Subcutaneous adipose tissue (tissue), 4 donors: ENCODE results near the gene FOXC1. TPM values are rescaled to one million over a fixed set of nuclear protein-coding genes. Genes with fewer than 3 reads are reported as not detected.

Source experiments
- total RNA-seq, 4 donors: library from RNA; depleted of rRNA; stranded (reverse); fragments of >200 nt; gene quantifications; one replicate each; pipeline ENCODE4 v1.1.0, GENCODE V29; 2016
- TF ChIP-seq, protein P1 (sequence below): fragments of 450-650 bp; IDR thresholded peaks from one replicate; pipeline ENCODE4 v1.5.1; 2016; ENCODE audit warnings: low read depth, mild to moderate bottlenecking, control low read depth, antibody characterized with exemption, moderate library complexity

FOXC1 gene
- total RNA-seq, 4 donors from 2014 or later = 4.8 to 11.3 (median 8.6) TPM

DNA sequence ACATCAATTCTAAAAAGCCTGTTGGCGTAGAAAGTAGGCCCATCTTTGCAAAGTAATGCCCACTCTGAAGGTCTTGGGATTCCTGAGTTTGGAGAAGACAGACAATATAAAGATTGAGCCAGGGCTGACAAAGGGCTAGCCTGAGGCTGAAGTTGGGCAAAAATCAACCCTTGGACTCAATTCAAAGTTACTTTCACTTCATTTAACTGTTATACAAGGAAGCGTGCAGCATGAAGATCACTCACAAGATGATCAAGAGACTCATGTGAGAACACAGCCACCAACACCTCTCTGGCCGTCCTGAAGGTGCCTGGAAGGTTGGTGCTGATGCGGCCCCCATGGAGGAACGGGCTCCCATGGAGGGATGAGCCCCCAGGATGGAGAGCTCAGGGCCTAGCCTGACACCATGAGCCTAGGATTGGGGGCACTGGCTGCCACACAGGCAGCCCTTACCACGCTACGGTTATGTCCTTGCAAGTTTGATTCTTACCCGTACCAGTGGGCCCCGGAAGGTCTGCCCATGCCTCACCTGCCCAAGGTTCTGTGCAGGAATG, 26.6 kb downstream of the FOXC1 start:
- TF ChIP-seq, protein P1, sequence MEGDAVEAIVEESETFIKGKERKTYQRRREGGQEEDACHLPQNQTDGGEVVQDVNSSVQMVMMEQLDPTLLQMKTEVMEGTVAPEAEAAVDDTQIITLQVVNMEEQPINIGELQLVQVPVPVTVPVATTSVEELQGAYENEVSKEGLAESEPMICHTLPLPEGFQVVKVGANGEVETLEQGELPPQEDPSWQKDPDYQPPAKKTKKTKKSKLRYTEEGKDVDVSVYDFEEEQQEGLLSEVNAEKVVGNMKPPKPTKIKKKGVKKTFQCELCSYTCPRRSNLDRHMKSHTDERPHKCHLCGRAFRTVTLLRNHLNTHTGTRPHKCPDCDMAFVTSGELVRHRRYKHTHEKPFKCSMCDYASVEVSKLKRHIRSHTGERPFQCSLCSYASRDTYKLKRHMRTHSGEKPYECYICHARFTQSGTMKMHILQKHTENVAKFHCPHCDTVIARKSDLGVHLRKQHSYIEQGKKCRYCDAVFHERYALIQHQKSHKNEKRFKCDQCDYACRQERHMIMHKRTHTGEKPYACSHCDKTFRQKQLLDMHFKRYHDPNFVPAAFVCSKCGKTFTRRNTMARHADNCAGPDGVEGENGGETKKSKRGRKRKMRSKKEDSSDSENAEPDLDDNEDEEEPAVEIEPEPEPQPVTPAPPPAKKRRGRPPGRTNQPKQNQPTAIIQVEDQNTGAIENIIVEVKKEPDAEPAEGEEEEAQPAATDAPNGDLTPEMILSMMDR = no peak

DNA sequence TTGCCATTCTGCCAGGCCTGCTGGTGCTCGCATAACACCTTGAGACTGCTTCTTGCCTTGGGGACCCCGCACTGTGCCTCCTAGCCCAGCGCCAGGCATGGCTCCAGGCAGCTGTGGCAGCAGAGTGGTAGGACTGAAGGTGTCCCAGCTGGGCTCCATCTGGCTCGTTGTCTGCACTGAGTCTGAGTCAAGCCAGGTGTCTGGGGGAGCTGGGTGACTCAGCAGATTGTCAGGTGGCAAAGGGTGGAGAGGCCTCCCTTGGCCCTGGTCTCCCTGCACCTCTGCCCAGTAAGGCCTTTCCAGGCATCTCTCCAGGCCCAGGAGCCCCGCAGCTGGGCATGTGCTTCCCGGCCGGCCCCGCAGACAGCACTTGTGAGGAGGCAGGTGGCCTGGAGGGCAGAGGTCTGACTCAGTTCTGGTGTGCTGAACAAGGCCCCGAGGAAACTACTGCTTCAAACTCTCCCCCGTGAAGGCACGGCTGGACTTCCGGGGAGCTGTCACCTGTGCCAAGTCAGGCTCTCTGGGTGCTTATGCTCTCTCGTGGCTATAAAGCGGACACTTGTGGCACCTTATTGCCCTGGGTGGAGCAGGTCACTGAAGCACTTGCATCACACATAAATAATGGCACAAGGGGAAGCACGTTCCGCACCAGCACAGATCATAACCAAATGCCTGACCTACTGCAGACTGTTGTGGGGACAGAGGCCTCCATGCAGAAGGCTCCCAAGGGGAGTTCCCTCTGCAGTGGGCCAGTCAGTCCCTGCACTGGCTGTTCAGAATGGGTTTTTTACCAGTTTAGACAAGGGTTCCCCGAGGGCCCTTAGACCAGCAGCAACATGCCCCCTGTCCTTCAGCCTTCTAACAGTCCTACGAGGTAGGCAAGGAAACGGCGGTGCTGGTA, 27.5 kb downstream of the FOXC1 start:
- TF ChIP-seq, protein P1 = no peak

DNA sequence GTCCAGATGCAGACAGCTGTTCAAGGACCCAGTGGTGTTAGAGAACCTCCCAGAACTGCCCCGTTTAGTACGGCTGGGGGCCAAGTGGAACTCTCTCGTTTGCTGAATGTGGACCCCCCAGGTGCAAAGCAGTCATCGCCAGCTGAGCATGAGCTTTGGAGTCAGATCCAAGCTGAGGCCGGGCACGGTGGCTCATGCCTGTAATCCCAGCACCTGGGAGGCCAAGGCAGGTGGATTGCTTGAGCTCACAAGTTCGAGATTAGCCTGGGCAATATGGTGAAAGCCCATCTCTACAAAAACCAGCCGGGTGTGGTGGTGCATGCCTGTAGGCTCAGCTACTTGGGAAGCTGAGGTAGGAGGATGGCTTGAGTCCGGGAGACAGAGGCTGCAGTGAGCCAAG, 29.7 kb downstream of the FOXC1 start:
- TF ChIP-seq, protein P1 = no peak

DNA sequence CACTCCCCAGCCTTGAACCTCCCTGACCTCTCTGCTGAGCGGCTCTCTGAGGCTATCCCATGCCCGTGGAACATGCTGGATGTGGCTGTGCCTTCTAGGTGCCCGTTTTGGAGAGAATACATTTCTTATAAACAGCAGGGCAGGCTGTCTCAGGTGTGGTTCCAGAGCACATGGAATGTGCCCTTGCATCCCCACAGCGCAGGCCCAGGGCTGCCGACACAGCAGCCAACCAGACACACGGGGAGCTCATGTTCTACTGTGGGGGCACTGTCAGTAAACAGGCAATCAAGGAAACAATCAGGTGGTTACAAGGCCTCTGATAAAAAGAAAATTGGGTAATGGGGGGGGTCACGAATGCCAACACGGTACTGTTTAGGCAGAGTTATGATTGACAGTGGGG, 30.8 kb downstream of the FOXC1 start:
- TF ChIP-seq, protein P1 = no peak

DNA sequence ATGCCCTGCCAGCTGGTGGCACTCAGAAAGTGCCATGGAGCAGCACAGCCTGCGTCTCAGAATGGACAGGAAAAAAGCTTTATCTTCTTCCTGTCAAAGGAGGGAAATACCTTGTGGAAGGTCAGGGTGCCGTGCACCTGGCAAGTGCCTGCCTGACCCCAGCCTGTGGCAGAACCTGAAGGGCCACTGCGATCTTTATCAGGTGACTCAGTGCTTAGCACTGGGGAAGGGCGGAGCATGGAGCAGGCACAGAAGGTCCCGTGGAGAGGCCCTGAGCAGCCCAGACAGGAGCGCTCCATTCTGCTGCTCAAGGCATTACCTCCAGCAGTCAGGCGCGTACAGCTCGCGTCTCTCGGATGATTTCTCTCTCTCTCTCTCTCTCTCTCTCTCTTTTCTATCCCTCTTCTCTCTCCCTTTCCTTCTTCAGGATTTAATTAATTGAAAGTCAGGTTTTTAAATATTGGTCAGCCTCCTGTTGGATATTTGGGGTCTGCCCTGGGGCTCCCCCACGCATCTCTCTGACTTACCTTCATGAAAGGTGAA, 31.7 kb downstream of the FOXC1 start:
- TF ChIP-seq, protein P1 = no peak

DNA sequence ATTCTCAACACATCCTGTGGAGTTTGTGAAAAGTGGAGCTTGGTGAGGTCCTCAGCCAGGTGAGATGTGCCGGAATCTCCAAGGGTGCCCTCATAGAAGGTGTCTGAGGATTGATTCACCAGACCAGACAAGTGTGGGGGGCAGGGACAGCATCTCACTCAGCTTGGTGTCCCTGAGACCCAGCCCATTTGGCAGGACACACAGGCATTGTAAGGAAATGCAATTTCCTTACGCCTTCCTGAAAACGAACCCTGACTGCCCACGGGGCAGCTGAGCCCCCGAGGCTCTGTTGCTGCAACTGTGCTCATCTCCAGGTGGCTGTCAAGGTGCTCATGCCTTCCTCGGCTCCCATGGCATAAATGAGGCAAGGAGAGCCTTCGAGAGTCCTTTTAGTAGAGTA, 33.4 kb downstream of the FOXC1 start:
- TF ChIP-seq, protein P1 = no peak

DNA sequence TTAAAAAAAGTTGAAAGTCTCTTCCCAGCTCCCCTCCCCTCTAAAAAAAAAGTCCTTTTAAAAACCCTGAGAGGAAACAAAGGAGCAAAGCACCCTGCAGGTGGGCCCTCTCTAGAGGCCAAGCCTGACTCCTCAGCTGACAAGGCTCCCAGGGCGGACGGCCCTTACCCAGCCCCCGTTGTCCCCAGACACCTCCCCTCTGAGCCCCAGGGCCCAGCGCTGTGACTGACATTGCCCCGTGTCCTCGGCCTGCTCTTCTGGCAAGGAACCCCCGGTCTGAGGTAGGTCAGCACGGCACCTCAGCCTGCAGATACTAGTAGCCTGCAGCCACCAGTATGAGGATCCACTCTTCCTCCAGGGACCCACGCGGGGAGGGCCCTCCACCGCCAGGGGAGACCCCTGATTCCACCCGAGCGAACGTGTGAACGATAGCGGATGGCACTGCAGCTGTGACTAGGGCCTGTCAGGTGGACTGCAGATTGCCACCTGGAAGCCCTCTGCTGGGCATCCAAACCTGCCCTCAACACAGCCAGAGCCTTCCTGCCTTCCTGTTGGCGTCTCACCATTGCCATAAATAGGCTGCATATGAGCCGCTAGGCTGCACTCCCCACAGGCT, 34.2 kb downstream of the FOXC1 start:
- TF ChIP-seq, protein P1 = no peak
